ENCODE measurements around the gene SORT1.

SORT1 gene

DNA sequence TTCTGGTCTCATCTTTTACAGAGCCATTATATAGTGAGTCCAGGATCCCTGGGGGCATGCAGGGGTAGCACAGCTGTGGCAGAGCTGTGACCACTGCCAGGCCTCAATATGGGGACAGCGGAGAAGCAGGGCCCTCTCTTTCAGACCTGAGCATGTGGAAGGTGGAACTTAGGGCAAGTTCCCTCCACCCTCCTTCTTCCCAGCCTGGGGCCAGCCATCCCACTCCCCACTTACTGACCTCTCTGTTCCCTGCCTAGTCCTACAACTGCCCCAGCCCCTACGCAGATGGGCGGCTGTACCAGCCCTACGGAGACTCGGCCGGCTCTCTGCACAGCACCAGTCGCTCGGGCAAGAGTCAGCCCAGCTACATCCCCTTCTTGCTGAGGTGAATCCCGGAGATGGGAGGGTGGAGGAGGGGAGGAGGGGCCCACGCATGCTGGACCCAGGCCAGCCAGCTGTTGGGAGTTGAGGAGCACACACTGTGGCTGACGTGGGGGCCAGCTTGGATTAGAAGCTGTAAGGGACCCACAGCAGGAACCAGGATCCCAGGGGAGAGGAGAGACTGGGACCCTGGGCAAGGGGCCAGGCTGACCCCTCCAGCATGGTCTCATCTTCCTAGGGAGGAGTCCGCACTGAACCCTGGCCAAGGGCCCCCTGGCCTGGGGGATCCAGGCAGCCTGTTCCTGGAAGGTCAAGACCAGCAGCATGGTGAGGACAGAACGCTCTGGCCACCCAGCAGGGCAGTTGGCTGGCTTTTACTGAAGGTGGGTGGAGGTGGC lies 125.5 kb downstream of the SORT1 start:
- ATAC-seq, result no peak

DNA sequence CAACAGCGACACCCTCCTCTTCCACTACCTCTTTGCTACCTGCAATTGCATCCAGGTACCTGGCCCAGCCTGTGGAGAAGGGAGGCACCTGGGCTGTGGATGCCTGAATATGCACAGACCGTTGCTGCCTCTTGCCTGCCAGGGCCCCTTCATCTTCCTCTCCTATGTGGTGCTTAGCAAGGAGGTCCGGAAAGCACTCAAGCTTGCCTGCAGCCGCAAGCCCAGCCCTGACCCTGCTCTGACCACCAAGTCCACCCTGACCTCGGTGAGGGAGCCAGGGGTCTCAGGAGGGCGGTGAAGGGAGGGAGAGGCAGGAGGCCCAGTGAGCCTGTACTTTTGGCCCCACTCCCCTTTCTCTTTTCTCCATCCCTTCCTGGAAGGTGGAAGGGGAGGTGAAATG lies 126.3 kb downstream of the SORT1 start:
- no peak for ATAC-seq

DNA sequence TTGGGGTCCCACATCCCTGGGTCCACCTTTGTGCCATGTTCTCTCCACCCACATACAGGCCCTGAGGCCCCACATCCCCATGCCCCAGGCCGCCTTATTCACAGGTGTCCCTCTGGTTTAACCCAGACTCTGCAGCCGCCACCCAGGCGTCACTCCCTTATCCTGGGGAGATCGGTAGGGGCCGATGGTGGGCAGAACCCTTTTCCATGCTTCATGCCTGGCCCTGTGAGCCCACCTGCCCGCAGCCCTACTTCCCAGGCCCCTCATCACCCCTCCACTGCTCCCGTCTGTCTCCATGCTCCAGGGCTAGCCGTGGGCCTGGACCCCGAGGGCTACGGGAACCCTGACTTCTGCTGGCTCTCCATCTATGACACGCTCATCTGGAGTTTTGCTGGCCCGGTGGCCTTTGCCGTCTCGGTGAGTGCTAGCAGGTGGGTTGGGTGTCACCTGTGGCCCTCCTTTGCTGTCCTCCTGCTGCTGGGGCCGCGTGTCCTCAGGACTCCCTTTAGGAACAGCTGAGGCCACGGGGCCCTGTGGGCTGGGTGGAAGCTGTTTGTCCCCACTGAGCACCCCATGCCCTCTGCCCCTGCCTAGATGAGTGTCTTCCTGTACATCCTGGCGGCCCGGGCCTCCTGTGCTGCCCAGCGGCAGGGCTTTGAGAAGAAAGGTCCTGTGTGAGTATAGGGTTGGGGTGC lies 126.9 kb downstream of the SORT1 start:
- ATAC-seq, result no peak

DNA sequence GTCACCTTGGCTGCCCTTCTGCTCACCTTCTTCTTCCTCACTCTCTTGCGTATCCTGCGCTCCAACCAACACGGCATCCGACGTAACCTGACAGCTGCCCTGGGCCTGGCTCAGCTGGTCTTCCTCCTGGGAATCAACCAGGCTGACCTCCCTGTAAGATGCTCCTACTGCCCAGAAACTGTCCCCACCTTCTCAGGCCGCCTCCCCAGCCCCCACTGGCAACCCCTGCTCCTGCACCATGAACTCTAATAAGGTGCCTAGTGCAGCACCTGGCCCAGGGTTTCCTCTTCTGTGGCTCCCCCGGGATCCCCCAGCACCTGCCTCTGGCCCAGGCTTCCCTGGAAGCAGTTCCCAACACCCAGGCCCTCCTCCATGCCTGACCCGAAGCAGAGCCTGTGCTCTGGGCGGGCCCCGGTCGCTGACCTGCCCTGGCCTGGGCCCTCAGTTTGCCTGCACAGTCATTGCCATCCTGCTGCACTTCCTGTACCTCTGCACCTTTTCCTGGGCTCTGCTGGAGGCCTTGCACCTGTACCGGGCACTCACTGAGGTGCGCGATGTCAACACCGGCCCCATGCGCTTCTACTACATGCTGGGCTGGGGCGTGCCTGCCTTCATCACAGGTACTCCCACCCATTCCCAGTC lies 127.6 kb downstream of the SORT1 start:
- no peak for ATAC-seq

DNA sequence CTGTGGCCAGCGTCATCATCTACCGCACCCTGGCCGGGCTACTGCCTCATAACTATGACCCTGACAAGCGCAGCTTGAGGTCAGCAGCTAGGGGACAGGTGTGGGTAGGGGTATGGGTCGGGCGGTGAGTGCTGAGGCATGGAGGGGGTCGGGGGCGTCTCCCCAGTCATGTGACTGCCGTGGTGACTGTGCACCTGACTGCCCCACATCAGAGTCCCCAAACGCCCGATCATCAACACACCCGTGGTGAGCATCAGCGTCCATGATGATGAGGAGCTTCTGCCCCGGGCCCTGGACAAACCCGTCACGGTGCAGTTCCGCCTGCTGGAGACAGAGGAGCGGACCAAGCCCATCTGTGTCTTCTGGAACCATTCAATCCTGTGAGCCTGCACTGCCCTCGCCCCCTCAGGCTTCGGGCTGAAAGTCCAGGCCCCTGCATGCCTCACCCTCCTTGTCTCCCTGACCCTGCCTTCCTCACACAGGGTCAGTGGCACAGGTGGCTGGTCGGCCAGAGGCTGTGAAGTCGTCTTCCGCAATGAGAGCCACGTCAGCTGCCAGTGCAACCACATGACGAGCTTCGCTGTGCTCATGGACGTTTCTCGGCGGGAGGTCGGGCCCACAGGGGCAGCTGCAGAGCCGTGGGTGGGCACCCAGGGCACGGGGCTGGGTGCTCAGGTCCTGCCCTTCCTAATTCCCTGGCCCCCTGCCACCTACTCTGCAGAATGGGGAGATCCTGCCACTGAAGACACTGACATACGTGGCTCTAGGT lies 128.3 kb downstream of the SORT1 start:
- ATAC-seq, result no peak

DNA sequence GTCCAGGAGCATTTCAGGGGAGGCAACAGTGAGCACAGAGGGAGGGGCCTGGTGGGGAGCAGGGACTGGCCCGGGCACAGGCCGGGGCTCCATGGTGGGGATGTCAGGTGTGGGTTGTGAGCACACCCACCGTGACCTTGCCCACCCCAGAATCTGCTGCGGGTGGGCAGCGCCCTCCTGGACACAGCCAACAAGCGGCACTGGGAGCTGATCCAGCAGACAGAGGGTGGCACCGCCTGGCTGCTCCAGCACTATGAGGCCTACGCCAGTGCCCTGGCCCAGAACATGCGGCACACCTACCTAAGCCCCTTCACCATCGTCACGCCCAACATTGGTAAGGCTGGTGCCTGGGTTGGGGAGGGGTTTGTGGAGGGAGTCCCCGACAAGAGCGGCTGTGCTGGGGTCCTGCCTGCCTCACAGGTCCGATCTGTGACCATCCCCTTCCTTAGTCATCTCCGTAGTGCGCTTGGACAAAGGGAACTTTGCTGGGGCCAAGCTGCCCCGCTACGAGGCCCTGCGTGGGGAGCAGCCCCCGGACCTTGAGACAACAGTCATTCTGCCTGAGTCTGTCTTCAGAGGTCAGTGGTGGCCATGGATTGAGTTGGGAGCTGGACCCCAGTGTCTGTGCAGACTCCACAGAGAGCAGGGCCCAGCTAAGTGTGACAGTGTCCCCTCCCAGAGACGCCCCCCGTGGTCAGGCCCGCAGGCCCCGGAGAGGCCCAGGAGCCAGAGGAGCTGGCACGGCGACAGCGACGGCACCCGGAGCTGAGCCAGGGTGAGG lies 129.1 kb downstream of the SORT1 start:
- ATAC-seq, result no peak

DNA sequence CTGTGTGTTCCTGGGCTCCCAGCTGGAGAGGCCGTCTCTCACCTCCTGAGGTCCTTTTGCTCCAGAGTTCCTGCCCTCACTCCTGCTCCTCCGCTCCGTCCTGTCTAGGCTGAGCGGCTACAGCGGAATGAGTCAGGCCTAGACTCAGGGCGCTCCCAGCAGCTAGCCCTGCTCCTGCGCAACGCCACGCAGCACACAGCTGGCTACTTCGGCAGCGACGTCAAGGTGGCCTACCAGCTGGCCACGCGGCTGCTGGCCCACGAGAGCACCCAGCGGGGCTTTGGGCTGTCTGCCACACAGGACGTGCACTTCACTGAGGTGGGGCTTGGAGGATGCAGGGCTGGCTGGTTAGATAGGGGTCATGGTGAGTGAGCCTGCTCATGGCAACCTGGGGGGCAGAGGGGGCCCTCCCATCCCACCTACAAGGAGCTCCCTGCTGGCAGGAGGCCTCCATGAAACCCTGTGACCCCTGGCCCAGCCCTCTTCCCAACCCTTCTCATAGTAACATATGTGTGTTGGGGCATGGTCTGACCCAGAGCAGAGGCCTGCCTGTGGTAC lies 129.9 kb downstream of the SORT1 start:
- ATAC-seq, result no peak

DNA sequence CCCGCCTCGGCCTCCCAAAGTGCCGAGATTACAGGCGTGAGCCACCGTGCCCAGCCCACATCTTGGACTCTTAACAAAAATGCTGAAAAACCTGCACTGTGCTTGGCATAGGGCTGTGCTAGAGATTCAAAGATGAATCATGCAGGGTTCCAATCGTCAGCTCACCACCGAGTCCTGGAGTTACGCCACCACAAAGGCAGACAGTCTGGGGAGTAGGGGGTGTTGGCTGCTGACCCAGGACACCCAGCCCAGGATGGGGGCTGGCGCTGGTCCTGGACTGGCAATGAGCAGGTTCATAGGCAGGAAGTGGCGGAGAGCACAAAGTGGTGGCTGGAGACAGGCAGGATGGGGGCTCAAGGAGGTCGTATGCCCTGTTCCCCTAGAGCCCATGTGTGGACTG lies 130.8 kb downstream of the SORT1 start:
- no peak for ATAC-seq

DNA sequence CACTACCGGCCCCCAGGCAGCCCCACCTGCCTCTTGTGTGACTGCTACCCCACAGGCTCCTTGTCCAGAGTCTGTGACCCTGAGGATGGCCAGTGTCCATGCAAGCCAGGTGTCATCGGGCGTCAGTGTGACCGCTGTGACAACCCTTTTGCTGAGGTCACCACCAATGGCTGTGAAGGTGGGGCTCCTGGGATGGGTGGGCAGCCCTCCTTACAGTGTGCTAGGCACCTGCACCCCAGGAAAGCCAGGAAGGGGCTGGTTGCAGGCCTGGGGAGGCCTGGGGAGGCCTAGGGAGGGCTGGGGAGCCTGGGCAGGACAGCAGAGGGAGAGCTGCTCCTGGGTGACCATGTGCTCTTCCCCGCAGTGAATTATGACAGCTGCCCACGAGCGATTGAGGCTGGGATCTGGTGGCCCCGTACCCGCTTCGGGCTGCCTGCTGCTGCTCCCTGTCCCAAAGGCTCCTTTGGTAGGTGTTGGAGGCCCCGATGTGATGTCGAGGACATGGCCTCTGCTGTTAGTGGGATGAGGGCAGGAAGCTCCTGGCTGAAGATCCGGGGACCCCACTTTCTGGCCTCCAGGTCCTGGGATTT lies 131.9 kb downstream of the SORT1 start:
- ATAC-seq, result no peak

DNA sequence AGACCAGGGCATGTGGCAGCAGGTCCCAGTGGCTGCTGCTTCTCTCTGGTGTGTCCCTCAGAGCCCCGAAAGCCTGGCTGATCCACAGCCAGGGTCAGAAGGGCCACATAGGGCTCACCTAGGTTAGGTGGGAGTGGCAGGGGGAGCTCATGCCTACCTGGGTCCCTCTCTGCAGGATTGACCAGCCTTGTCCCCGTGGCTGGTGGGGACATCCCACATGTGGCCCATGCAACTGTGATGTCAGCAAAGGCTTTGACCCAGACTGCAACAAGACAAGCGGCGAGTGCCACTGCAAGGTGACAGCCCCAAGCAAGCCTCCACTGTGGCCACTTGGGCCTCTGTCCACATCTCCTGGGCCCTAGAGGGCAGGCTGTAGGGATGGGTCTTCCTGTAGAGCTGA lies 132.7 kb downstream of the SORT1 start:
- ATAC-seq, result no peak

DNA sequence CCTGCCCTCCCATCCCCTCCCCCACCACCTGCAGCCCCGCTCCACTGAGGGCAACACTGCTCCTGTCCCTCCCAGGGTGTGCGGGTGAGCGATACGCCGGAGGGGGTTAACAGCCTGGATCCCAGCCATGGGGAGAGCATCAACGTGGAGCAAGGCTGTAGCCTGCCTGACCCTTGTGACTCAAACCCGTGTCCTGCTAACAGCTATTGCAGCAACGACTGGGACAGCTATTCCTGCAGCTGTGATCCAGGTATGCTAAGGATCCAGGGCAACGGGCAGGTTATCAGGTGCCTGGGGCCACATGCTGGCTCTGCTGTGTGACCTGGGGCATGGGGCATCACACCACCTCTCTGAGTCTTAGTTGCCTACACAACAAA lies 133.4 kb downstream of the SORT1 start:
- ATAC-seq, result no peak

DNA sequence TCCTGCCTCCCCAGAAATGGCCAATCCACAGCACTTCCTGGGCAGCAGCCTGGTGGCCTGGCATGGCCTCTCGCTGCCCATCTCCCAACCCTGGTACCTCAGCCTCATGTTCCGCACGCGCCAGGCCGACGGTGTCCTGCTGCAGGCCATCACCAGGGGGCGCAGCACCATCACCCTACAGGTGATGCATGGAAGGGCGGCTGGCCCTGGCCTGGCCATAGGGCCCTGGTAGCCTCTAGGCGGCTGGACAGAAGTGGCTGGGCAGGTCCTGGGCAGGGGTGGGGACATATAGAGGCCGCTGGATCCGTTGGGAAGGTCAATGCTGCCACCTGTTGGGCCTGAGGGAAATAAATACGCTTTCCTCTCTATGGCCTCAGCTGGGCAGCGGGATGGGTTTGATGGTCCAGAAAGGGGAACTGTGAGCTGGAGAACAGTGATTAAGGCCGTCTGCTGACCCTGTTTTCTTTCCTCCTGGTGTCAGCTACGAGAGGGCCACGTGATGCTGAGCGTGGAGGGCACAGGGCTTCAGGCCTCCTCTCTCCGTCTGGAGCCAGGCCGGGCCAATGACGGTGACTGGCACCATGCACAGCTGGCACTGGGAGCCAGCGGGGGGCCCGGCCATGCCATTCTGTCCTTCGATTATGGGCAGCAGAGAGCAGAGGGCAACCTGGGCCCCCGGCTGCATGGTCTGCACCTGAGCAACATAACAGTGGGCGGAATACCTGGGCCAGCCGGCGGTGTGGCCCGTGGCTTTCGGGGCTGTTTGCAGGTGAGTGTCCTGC lies 133.9 kb downstream of the SORT1 start:
- peak; percentile 84 to 95 for ATAC-seq

DNA sequence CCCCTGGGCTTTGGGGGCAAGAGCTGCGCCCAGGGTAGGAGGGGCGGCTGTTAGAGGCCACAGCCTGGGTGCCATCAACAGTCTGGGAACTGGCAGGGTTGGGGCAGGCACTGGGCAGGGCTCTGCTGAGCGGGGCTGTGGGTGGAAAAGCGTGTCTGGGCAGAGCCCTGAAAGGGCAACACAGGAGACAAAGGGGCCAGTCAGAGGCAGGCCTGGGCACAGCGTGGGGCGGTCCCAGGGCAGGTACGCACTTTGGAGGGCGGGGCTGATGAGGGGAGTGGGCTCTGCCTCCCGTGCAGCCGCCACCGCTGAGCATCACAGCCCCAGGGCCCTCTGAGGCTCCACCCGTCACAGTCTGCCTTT lies 134.5 kb downstream of the SORT1 start:
- ATAC-seq, result peak; percentile 4 to 22

DNA sequence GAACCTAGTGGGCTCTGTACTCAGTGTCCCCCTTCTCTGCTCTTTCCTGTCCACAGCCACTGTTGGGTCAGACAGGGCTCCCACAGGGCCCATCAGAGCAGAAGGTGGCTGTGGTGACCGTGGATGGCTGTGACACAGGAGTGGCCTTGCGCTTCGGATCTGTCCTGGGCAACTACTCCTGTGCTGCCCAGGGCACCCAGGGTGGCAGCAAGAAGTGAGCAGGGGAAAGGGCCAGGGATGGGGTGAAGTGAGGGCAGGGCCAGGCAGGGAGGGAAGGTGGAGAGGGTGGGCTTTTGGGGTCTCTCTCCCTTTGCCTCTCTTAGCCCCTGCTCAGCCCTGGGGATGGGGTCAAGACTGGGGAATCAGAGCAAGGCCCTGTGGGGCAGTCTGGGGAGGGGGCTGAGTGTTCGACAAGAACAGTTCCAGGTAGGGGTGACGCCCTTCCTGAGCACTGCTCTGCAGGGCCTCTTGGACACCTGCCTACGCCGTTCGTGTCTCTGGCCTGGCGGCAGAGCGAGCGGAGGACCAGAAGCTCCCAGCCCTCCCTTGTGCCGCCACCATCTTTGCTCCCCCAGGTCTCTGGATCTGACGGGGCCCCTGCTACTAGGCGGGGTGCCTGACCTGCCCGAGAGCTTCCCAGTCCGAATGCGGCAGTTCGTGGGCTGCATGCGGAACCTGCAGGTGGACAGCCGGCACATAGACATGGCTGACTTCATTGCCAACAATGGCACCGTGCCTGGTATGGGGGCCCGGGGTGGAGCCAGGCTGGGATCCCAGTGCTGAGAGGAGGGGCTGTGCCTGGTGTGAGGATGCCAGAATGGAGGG lies 135.3 kb downstream of the SORT1 start:
- no peak for ATAC-seq

DNA sequence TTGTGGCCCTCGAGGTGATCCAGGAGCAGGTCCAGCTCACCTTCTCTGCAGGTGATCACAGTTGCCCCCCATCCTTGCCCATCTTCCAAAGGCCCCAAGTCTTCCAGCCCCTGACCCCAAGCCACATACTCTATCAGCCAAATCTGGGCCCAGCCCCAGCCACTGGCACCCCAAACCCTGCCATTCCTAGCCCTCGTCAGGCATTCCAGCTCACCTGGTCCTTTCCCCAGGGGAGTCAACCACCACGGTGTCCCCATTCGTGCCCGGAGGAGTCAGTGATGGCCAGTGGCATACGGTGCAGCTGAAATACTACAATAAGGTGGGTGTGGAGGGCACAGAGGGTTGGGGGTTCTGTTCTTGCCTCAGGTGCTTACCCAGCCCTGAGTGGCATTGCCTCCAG lies 136.1 kb downstream of the SORT1 start:
- ATAC-seq, result no peak

DNA sequence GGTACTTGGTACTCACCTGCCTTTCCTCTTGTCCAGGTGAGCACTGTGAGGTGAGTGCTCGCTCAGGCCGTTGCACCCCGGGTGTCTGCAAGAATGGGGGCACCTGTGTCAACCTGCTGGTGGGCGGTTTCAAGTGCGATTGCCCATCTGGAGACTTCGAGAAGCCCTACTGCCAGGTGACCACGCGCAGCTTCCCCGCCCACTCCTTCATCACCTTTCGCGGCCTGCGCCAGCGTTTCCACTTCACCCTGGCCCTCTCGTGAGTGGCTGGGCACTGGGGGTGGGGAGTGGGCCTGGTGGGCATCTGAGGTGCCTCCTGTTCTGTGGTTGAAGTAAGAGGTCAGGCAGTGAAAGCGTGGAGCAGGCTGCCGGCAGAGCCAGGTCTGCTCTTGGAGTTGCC lies 136.7 kb downstream of the SORT1 start:
- ATAC-seq, result no peak

DNA sequence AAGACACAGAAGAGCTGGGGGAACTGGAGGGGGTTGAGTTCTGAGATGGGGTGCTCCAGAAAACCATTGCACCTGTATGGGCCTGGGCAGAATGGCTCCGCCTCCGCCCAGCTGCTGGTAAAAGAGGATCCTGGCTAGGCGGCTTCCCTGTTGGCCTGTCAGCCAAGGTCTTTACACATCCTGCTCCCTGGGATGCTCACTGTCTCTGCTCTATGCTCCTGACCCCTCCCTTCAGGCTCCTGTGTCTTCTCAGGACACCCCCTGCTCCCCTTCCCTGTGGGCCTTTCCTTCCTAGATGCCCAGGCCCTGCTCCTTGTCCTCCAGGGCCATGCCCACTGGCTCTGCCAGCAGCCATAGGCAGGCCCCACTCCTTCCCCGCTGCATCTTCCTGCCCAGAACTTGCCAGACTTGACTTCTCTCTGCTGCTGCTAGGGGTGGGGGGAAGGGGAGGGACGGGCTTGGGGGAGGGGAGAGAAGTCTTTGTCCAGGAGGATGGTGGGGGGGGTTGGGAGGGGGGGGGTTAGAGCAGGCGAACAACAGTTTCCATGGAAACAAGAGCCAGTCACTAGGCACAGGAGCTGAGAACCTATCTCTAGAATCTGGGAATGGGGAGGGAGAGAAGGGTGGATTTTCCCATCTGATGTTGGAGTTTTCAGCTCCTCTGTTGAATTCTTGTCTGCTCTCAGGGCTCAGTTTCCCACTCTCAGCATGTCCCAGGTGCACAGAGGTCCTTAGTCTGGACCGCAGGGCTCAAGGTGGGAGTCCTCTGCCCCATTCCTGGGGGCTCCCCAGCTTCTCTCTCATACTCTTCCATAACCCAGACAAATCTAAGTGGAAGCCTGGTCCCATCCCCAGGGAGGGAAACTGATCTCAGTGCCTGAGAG lies 137.8 kb downstream of the SORT1 start:
- ATAC-seq, result no peak

Data from activated CD4-positive, CD25-positive, alpha-beta regulatory T cell treated with anti-CD3 and anti-CD28 coated beads, Interleukin-2, amount 50 U/mL, for 24 hours (primary cell).